ENCODE data around the gene SHH.

SHH gene

GRCh38 chr7:155805826-155806095 is 6.5 kb downstream of the SHH start:
- no peak overlapping the region for H3K18ac ChIP-seq (ENCODE audit: low read length)
- H3K14ac ChIP-seq (ENCODE audit: low read length): peak overlapping the region; percentile 7
- H4K12ac ChIP-seq (ENCODE audit: low read depth, low read length): no peak overlapping the region
- no peak overlapping the region for H2AK5ac ChIP-seq (ENCODE audit: low read length)
- H3K9me3 ChIP-seq (ENCODE audit: insufficient read depth, low read depth, low read length): peaks cover 9% of the 10 kb centered on the region
- peak overlapping the region; percentile 43 for H4K8ac ChIP-seq (ENCODE audit: low read depth, low read length)
- H3K4ac ChIP-seq (ENCODE audit: low read depth, low read length): no peak overlapping the region
- WGBS (ENCODE audit: extremely low coverage, insufficient coverage, insufficient read length): no CpG with 5 or more reads among the region's 18 CpGs
- H3K27ac ChIP-seq (ENCODE audit: low read depth, low read length): no peak overlapping the region
- H3K23ac ChIP-seq (ENCODE audit: low read length): no peak overlapping the region
- no peaks in the 10 kb centered on the region for H3K36me3 ChIP-seq (ENCODE audit: control insufficient read depth in 1 of 2, insufficient read depth in 2 of 2, low read length in 2 of 2)
- no peak overlapping the region for H2BK120ac ChIP-seq (ENCODE audit: insufficient read depth, low read length, poor library complexity)
- no peak overlapping the region for H4K91ac ChIP-seq (ENCODE audit: low read depth, low read length)
- no peak overlapping the region for H2BK12ac ChIP-seq (ENCODE audit: low read length)
- no peak overlapping the region for H3K4me3 ChIP-seq (ENCODE audit: low read depth, low read length)
- peaks cover 20 to 38% of the 10 kb centered on the region in 2 experiments for H3K4me1 ChIP-seq (ENCODE audit: control insufficient read depth in 1 of 2, insufficient read depth in 2 of 2, low read length in 2 of 2)
- no peaks in the 10 kb centered on the region for H3K79me2 ChIP-seq (ENCODE audit: control insufficient read depth, insufficient read depth, low read length, poor library complexity)
- H3K27me3 ChIP-seq (ENCODE audit: insufficient read depth, low read length): peaks cover 72% of the 10 kb centered on the region
- H2AFZ ChIP-seq (ENCODE audit: insufficient read depth, low read length, poor library complexity): peak overlapping the region; percentile 75
- H3K9ac ChIP-seq (ENCODE audit: low read length): no peak overlapping the region
- no peaks in the 10 kb centered on the region for H3K79me1 ChIP-seq (ENCODE audit: low read length)
- H2BK5ac ChIP-seq (ENCODE audit: low read depth, low read length, poor library complexity): no peak overlapping the region
- DNase-seq: no peak
- peak overlapping the region; percentile 89 for H3K4me2 ChIP-seq (ENCODE audit: low read length)

- Histone ChIP-seq H3K9me3 (ENCODE audit: insufficient read depth, low read depth, low read length) (peaks cover 9% of the 10 kb centered on the region), H3K79me1 (ENCODE audit: low read length) (no peaks in the 10 kb centered on the region), H3K4me3 (ENCODE audit: low read depth, low read length) (peak overlapping the region; percentile 33), H3K4me2 (ENCODE audit: low read length) (peak overlapping the region; percentile 89), H3K27ac (ENCODE audit: low read depth, low read length) (no peak overlapping the region), H3K14ac (ENCODE audit: low read length) (peak overlapping the region; percentile 7), H2BK120ac (ENCODE audit: insufficient read depth, low read length, poor library complexity) (no peak overlapping the region), H4K12ac (ENCODE audit: low read depth, low read length) (no peak overlapping the region), H3K27me3 (ENCODE audit: insufficient read depth, low read length) (peaks cover 70% of the 10 kb centered on the region), H3K36me3 (ENCODE audit: control insufficient read depth in 1 of 2, insufficient read depth in 2 of 2, low read length in 2 of 2) (no peaks in the 10 kb centered on the region), H4K8ac (ENCODE audit: low read depth, low read length) (peak overlapping the region; percentile 43), H3K79me2 (ENCODE audit: control insufficient read depth, insufficient read depth, low read length, poor library complexity) (no peaks in the 10 kb centered on the region), H4K91ac (ENCODE audit: low read depth, low read length) (no peak overlapping the region), H3K23ac (ENCODE audit: low read length) (no peak overlapping the region), H2AFZ (ENCODE audit: insufficient read depth, low read length, poor library complexity) (peak overlapping the region; percentile 75), H2BK5ac (ENCODE audit: low read depth, low read length, poor library complexity) (no peak overlapping the region), H3K18ac (ENCODE audit: low read length) (no peak overlapping the region), H3K9ac (ENCODE audit: low read length) (no peak overlapping the region), H2BK12ac (ENCODE audit: low read length) (no peak overlapping the region), H2AK5ac (ENCODE audit: low read length) (no peak overlapping the region), H3K4me1 (ENCODE audit: control insufficient read depth in 1 of 2, insufficient read depth in 2 of 2, low read length in 2 of 2) (peaks cover 20 to 38% of the 10 kb centered on the region in 2 experiments), H3K4ac (ENCODE audit: low read depth, low read length) (no peak overlapping the region)
- WGBS (ENCODE audit: extremely low coverage, insufficient coverage, insufficient read length): no CpG with 5 or more reads among the region's 91 CpGs
- DNase-seq: peak; percentile 3 to 52
Observed at GRCh38 chr7:155804897-155805825, 7.1 kb downstream of the SHH start.

GRCh38 chr7:155804431-155804831 is 7.8 kb downstream of the SHH start:
- Histone ChIP-seq H2BK120ac (ENCODE audit: insufficient read depth, low read length, poor library complexity) (no peak overlapping the region), H3K9ac (ENCODE audit: low read length) (no peak overlapping the region), H3K4ac (ENCODE audit: low read depth, low read length) (no peak overlapping the region), H4K91ac (ENCODE audit: low read depth, low read length) (no peak overlapping the region), H4K12ac (ENCODE audit: low read depth, low read length) (no peak overlapping the region), H2AK5ac (ENCODE audit: low read length) (no peak overlapping the region), H3K79me2 (ENCODE audit: control insufficient read depth, insufficient read depth, low read length, poor library complexity) (no peaks in the 10 kb centered on the region), H3K14ac (ENCODE audit: low read length) (no peak overlapping the region), H3K27me3 (ENCODE audit: insufficient read depth, low read length) (peaks cover 66% of the 10 kb centered on the region), H3K36me3 (ENCODE audit: control insufficient read depth in 1 of 2, insufficient read depth in 2 of 2, low read length in 2 of 2) (no peaks in the 10 kb centered on the region), H3K4me1 (ENCODE audit: control insufficient read depth in 1 of 2, insufficient read depth in 2 of 2, low read length in 2 of 2) (peaks cover 19 to 38% of the 10 kb centered on the region in 2 experiments), H3K23ac (ENCODE audit: low read length) (no peak overlapping the region), H3K4me3 (ENCODE audit: low read depth, low read length) (no peak overlapping the region), H3K18ac (ENCODE audit: low read length) (no peak overlapping the region), H4K8ac (ENCODE audit: low read depth, low read length) (no peak overlapping the region), H2AFZ (ENCODE audit: insufficient read depth, low read length, poor library complexity) (no peak overlapping the region), H3K9me3 (ENCODE audit: insufficient read depth, low read depth, low read length) (peaks cover 11% of the 10 kb centered on the region), H3K27ac (ENCODE audit: low read depth, low read length) (no peak overlapping the region), H2BK5ac (ENCODE audit: low read depth, low read length, poor library complexity) (no peak overlapping the region), H2BK12ac (ENCODE audit: low read length) (no peak overlapping the region), H3K4me2 (ENCODE audit: low read length) (peak overlapping the region; percentile 89), H3K79me1 (ENCODE audit: low read length) (no peaks in the 10 kb centered on the region)
- WGBS (ENCODE audit: extremely low coverage, insufficient coverage, insufficient read length): no CpG with 5 or more reads among the region's 17 CpGs
- no peak for DNase-seq

GRCh38 chr7:155803418-155804376 is 8.6 kb downstream of the SHH start:
- peak; percentile 70 to 78 for DNase-seq
- Histone ChIP-seq H3K23ac (ENCODE audit: low read length) (no peak overlapping the region), H3K79me1 (ENCODE audit: low read length) (no peaks in the 10 kb centered on the region), H2BK5ac (ENCODE audit: low read depth, low read length, poor library complexity) (no peak overlapping the region), H3K4me2 (ENCODE audit: low read length) (peak overlapping the region; percentile 89), H3K18ac (ENCODE audit: low read length) (no peak overlapping the region), H3K27me3 (ENCODE audit: insufficient read depth, low read length) (peaks cover 59% of the 10 kb centered on the region), H4K91ac (ENCODE audit: low read depth, low read length) (no peak overlapping the region), H3K36me3 (ENCODE audit: control insufficient read depth in 1 of 2, insufficient read depth in 2 of 2, low read length in 2 of 2) (no peaks in the 10 kb centered on the region), H3K14ac (ENCODE audit: low read length) (no peak overlapping the region), H3K4me3 (ENCODE audit: low read depth, low read length) (peak overlapping the region; percentile 63), H3K79me2 (ENCODE audit: control insufficient read depth, insufficient read depth, low read length, poor library complexity) (no peaks in the 10 kb centered on the region), H3K4ac (ENCODE audit: low read depth, low read length) (no peak overlapping the region), H2BK12ac (ENCODE audit: low read length) (no peak overlapping the region), H2BK120ac (ENCODE audit: insufficient read depth, low read length, poor library complexity) (no peak overlapping the region), H3K9me3 (ENCODE audit: insufficient read depth, low read depth, low read length) (peaks cover 11% of the 10 kb centered on the region), H4K12ac (ENCODE audit: low read depth, low read length) (no peak overlapping the region), H2AFZ (ENCODE audit: insufficient read depth, low read length, poor library complexity) (peak overlapping the region; percentile 35), H2AK5ac (ENCODE audit: low read length) (no peak overlapping the region), H3K9ac (ENCODE audit: low read length) (no peak overlapping the region), H3K27ac (ENCODE audit: low read depth, low read length) (no peak overlapping the region), H4K8ac (ENCODE audit: low read depth, low read length) (no peak overlapping the region), H3K4me1 (ENCODE audit: control insufficient read depth in 1 of 2, insufficient read depth in 2 of 2, low read length in 2 of 2) (peaks cover 17 to 36% of the 10 kb centered on the region in 2 experiments)
- WGBS (ENCODE audit: extremely low coverage, insufficient coverage, insufficient read length): no CpG with 5 or more reads among the region's 96 CpGs

Measured in trophoblast cell (in vitro differentiated cells and primary cell).